Transverse colon (tissue), 4 donors: ENCODE data around the gene GOSR1. TPM values are rescaled to one million over a fixed set of nuclear protein-coding genes. Genes with fewer than 3 reads are reported as not detected.
A peak's percentile ranks its signal among the peaks of the same experiment; 100 is the strongest.
"Not testable (repeated sequence)": the region's sequence is repeated elsewhere in the genome, so short reads cannot be mapped to it uniquely, and the experiment has no call there.

ENCODE experiments used
- DNase-seq: peaks from one replicate; pipeline ENCODE4 v3.0.0-alpha.2; 2019
- H3K27ac ChIP-seq, 4 donors: fragments of 200-600 bp; sonication (generic); 2 replicates each; pipeline ENCODE4 v1.5.1; 2016 to 2018; ENCODE audit warnings: inconsistent platforms in 4 of 4
- H3K27me3 ChIP-seq: fragments of 200-600 bp; sonication (generic); 2 replicates; pipeline ENCODE4 v1.5.1; 2017; ENCODE audit warnings: inconsistent platforms
- H3K36me3 ChIP-seq, 4 donors: fragments of 200-600 bp; sonication (generic); 2 replicates each; pipeline ENCODE4 v1.5.1; 2017 to 2019; ENCODE audit warnings: inconsistent platforms in 4 of 4
- H3K4me1 ChIP-seq, 4 donors: fragments of 200-600 bp; sonication (generic); 2 replicates each; pipeline ENCODE4 v1.5.1; 2017 to 2020; ENCODE audit warnings: inconsistent platforms in 4 of 4
- H3K4me3 ChIP-seq, 4 donors: fragments of 200-600 bp; sonication (generic); 1 replicate in 1 of 4; 2 replicates in 3 of 4; pipeline versions ENCODE4 v1.5.1 to v1.6.1; 2017 to 2019; ENCODE audit warnings: inconsistent platforms in 4 of 4
- H3K9me3 ChIP-seq, 2 donors: fragments of 200-600 bp; sonication (generic); 2 replicates each; pipeline ENCODE4 v1.5.1; 2017 to 2019; ENCODE audit warnings: inconsistent platforms in 2 of 2
- EP300 ChIP-seq: sonication (generic); formaldehyde crosslinking; IDR thresholded peaks from one replicate; pipeline ENCODE4 v1.6.1; 2017; ENCODE audit warnings: antibody characterized with exemption, low read depth
- POLR2A ChIP-seq: fragments of 450-650 bp; IDR thresholded peaks from one replicate; pipeline ENCODE4 v1.6.1; 2016; ENCODE audit warnings: antibody characterized with exemption, mild to moderate bottlenecking, moderate library complexity
- POLR2AphosphoS5 ChIP-seq, 3 donors: sonication (generic); formaldehyde crosslinking; IDR thresholded peaks; one replicate each; pipeline ENCODE4 v1.6.1; 2016; ENCODE audit warnings: antibody characterized with exemption in 3 of 3
- WGBS, 2 donors: methylation state at CpG; one replicate each; pipeline ENCODE4 v1.1.5; 2018; ENCODE audit warnings: low coverage in 1 of 2; 5-methylcytosine and 5-hydroxymethylcytosine counted together
- in situ Hi-C, 4 donors: fragments of 200-750 bp; cut with MboI; loops; one replicate each; pipeline versions ENCODE4 v1.15.0 to v1.15.1; 2017; ENCODE audit warnings: low sequenced_read_pairs in 3 of 4, low pct_ligation_motif_present in 1 of 4, low pct_unique_long_range_greater_than_20kb in 1 of 4
- intact Hi-C: fragments of 100-400 bp; cut with DNase I; formaldehyde crosslinking; loops from one replicate; pipeline ENCODE4 v1.15.1; 2023; ENCODE audit warnings: low total_unique reads
- total RNA-seq, 4 donors: library from RNA; depleted of rRNA; stranded (reverse); fragments of >200 nt; gene quantifications; one replicate each; pipeline ENCODE4 v1.1.0, GENCODE V29; 2016
- TF ChIP-seq, protein P1 (sequence below), 5 experiments: fragments of 200-600 bp in 3 of 5; fragments of 450-650 bp in 2 of 5; sonication (generic) in 3 of 5; IDR thresholded peaks; 1 replicate in 2 of 5; 2 replicates in 3 of 5; pipeline ENCODE4 v1.5.1; 2016 to 2017; ENCODE audit warnings: antibody characterized with exemption in 5 of 5, inconsistent platforms in 3 of 5, mild to moderate bottlenecking in 2 of 5, moderate library complexity in 1 of 5

Gene GOSR1
- total RNA-seq, 4 donors from 2014 or later, result 27.3 to 56.1 (median 42.1) TPM

DNA sequence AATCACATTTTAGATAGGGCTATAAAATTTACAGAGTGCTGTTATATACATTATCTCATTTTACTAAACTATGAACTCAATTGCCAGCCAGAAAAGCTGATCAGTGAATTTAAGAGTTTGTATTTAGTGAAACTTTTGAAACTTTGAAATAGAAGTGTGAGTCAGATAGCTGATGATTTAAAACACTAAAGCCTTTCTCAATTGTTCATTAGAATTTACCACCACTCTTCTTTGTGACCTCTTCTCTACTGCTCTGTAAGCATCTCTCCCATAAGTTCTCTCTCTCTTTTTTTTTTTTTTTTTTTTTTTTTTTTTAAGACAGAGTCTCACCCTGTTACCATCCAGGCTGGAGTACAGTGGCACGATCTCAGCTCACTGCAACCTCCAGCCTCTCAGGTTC is 43.7 kb downstream of the GOSR1 start:
- no peak for DNase-seq
- WGBS, 2 donors, result 83 to 86% methylated on average over 1 of the region's 1 CpG
- Histone ChIP-seq H3K4me1 (peaks cover 0 to 17% (median 5%) of the 10 kb centered on the region in 4 donors), H3K27ac (peak overlapping the region in 3 of 4 donors; percentile 38 to 49 (median 44)), H3K9me3 (no peaks in the 10 kb centered on the region), H3K27me3 (no peaks in the 10 kb centered on the region), H3K36me3 (peaks cover 0 to 20% (median 8%) of the 10 kb centered on the region in 4 donors), H3K4me3 (no peak overlapping the region)
- in situ Hi-C loops, result no loop called here
- TF ChIP-seq POLR2AphosphoS5 (IDR thresholded peaks at IDR 0.05) (no peak), EP300 (no peak), POLR2A (no peak)
- TF ChIP-seq, protein P1, sequence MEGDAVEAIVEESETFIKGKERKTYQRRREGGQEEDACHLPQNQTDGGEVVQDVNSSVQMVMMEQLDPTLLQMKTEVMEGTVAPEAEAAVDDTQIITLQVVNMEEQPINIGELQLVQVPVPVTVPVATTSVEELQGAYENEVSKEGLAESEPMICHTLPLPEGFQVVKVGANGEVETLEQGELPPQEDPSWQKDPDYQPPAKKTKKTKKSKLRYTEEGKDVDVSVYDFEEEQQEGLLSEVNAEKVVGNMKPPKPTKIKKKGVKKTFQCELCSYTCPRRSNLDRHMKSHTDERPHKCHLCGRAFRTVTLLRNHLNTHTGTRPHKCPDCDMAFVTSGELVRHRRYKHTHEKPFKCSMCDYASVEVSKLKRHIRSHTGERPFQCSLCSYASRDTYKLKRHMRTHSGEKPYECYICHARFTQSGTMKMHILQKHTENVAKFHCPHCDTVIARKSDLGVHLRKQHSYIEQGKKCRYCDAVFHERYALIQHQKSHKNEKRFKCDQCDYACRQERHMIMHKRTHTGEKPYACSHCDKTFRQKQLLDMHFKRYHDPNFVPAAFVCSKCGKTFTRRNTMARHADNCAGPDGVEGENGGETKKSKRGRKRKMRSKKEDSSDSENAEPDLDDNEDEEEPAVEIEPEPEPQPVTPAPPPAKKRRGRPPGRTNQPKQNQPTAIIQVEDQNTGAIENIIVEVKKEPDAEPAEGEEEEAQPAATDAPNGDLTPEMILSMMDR (IDR thresholded peaks at IDR 0.05), result no peak
- intact Hi-C loops, result no loop called here

DNA sequence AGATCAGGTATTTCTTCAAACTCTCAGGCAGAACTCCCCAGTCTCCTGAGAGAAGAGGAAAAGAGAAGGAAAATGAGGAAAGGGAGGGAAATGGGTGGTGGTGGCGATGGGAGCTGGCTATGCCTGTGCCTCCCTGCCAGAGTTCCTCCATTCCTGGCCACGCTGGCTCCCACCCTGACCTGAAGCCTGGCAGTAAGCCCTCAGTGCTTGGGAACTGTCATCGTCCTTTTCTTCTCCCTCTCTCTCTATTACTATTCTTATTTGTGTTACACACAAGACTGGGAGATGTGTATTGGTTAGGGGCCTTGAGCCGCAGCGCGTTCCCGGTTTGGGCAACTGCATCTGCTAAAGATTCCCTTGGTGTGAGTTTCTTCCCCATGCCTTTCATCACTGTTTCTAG is 44.6 kb downstream of the GOSR1 start:
- intact Hi-C loops, result no loop called here

DNA sequence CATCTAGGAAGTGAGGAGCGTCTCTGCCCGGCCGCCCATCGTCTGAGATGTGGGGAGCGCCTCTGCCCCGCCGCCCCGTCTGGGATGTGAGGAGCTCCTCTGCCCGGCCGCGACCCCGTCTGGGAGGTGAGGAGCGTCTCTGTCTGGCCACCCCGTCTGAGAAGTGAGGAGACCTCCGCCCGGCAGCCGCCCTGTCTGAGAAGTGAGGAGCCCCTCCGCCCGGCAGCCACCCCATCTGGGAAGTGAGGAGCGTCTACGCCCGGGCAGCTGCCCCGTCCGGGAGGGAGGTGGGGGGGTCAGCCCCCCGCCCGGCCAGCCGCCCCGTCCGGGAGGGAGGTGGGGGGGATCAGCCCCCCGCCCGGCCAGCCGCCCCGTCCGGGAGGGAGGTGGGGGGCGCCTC is 46.0 kb downstream of the GOSR1 start:
- in situ Hi-C loops, H3K27ac ChIP-seq, H3K4me3 ChIP-seq, DNase-seq, H3K27me3 ChIP-seq, intact Hi-C loops, H3K9me3 ChIP-seq: not testable (repeated sequence)
- WGBS, 2 donors, result 96% methylated on average over 11 of the region's 35 CpGs; no CpG with 5 or more reads in 1 of the 2 donors
- Histone ChIP-seq H3K4me1 (peaks cover 0 to 17% (median 5%) of the 10 kb centered on the region in 4 donors), H3K36me3 (peaks cover 0 to 20% (median 8%) of the 10 kb centered on the region in 4 donors)

More for the DNA sequence above, 44.6 kb downstream of the GOSR1 start:
- Histone ChIP-seq H3K27me3 (no peaks in the 10 kb centered on the region), H3K27ac (no peak overlapping the region), H3K4me1 (peaks cover 0 to 17% (median 5%) of the 10 kb centered on the region in 4 donors), H3K4me3 (no peak overlapping the region), H3K9me3 (no peaks in the 10 kb centered on the region), H3K36me3 (peaks cover 0 to 20% (median 8%) of the 10 kb centered on the region in 4 donors)
- no peak for DNase-seq
- no peak for TF ChIP-seq EP300
- TF ChIP-seq, protein P1 (IDR thresholded peaks at IDR 0.05), result no peak
- TF ChIP-seq POLR2AphosphoS5 (IDR thresholded peaks at IDR 0.05), result no peak
- no peak for TF ChIP-seq POLR2A
- in situ Hi-C loops, result no loop called here
- WGBS, 2 donors, result 97 to 100% methylated on average over 3 to 7 of the region's 7 CpGs

DNA sequence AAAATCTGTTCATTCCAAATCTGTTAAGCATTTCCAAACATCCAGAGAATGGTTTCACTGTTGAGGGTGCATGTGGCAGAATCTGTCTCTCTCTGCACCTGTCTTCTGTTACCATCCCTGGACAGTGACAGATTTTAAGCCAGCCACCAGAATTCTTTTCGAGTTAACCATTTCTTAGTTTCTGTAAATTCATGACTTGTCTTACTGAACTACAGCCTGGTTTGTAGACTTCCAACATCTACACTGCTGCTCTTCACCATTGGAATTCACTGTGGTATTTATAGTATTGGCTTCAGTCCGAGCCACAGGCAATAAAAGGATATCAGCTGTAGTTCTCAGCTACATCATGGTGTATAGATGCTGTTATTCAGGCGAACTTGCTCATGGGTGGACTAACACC is 47.6 kb downstream of the GOSR1 start:
- Histone ChIP-seq H3K4me1 (peaks cover 0 to 17% (median 5%) of the 10 kb centered on the region in 4 donors), H3K9me3 (no peaks in the 10 kb centered on the region), H3K27me3 (no peaks in the 10 kb centered on the region), H3K27ac (no peak overlapping the region), H3K4me3 (no peak overlapping the region), H3K36me3 (peaks cover 0 to 20% (median 8%) of the 10 kb centered on the region in 4 donors)
- TF ChIP-seq POLR2A (no peak), POLR2AphosphoS5 (IDR thresholded peaks at IDR 0.05) (no peak), EP300 (no peak)
- TF ChIP-seq, protein P1 (IDR thresholded peaks at IDR 0.05), result no peak
- in situ Hi-C loops (no loop called here), intact Hi-C loops (no loop called here)
- DNase-seq, result no peak
- WGBS, 2 donors, result 40 to 42% methylated on average over 3 of the region's 3 CpGs

DNA sequence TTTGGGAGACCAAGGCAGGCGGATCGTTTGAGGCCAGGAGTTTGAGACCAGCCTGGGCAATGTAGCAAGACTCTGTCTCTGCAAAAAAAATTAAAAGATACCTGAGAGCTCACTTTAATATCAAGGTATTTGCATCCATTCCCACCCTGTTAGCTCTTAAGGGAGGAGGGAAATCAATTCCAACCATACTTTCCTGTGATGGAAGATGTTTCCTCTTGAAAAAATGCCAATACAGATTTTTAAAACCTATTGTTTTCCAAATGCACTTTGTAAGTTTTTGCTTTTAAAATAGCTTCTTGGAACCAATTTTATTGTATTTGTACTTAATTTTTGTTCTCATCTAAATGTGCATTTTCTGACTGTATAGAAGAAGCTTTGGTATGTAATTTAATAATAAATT is 49.2 kb downstream of the GOSR1 start:
- Histone ChIP-seq H3K36me3 (peaks cover 0 to 14% (median 6%) of the 10 kb centered on the region in 4 donors), H3K9me3 (no peaks in the 10 kb centered on the region), H3K4me3 (no peak overlapping the region), H3K27me3 (no peaks in the 10 kb centered on the region), H3K4me1 (peaks cover 0 to 10% (median 5%) of the 10 kb centered on the region in 4 donors), H3K27ac (no peak overlapping the region)
- in situ Hi-C loops, result no loop called here
- intact Hi-C loops, result no loop called here
- TF ChIP-seq EP300 (no peak), POLR2A (no peak), POLR2AphosphoS5 (IDR thresholded peaks at IDR 0.05) (no peak)
- TF ChIP-seq, protein P1 (IDR thresholded peaks at IDR 0.05), result no peak
- 86 to 94% methylated on average over 2 of the region's 2 CpGs for WGBS, 2 donors
- DNase-seq, result no peak

DNA sequence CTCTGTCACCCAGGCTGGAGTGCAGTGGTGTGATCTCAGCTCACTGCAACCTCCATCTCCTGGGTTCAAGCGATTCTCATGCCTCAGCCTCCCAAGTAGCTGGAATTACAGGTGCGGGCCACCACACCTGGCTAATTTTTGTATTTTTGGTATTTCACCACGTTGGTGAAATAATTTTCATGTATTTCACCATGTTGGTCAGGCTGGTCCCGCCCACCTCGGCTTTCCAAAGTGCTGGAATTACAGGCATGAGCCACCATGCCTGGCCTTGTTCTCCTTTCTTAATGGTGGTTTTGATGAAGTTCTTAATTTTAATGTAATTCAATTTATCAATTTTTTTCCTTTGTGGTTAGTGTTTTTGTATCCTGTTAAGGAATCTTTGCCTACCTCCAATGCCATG is 51.5 kb downstream of the GOSR1 start:
- peaks cover 0 to 10% (median 5%) of the 10 kb centered on the region in 4 donors for H3K4me1 ChIP-seq
- H3K9me3 ChIP-seq, H3K27me3 ChIP-seq, intact Hi-C loops, H3K4me3 ChIP-seq, H3K27ac ChIP-seq, in situ Hi-C loops, H3K36me3 ChIP-seq, DNase-seq: not testable (repeated sequence)
- 83 to 89% methylated on average over 5 of the region's 5 CpGs for WGBS, 2 donors
